LNCaP clone FGC (cell line): Measurements from ENCODE around the gene GAGE12C.
"Not testable (repeated sequence)": the region's sequence is repeated elsewhere in the genome, so short reads cannot be mapped to it uniquely, and the experiment has no call there.

Experiments used
- DNase-seq: peaks from one replicate; pipeline ENCODE4 v3.0.0-alpha.2; 2011; ENCODE audit warnings: low read depth
- H3K4me3 ChIP-seq: 2 replicates; pipeline ENCODE4 v1.5.1; 2011; ENCODE audit warnings: mild to moderate bottlenecking, low read depth, low read length, control low read depth

The GAGE12C gene

GRCh38 chrX:49531877-49532276, at the start of gene GAGE12C:
GAGE12C (plus strand) TSS chrX:49532177; CDS start chrX:49533332, 1,155 bp downstream.
- not testable (repeated sequence) for DNase-seq

GRCh38 chrX:49541433-49541832, 9.5 kb downstream of the GAGE12C start, which contains the start of gene GAGE12D:
GAGE12D (plus strand) TSS chrX:49541733; CDS start chrX:49542888, 1,155 bp downstream.
- not testable (repeated sequence) for H3K4me3 ChIP-seq, DNase-seq

More at GRCh38 chrX:49531877-49532276, at the start of gene GAGE12C:
- H3K4me3 ChIP-seq: not testable (repeated sequence)

- H3K4me3 ChIP-seq, DNase-seq: not testable (repeated sequence)
Observed at GRCh38 chrX:49550989-49551388, 19.0 kb downstream of the GAGE12C start, which contains the start of gene GAGE12E. GAGE12E (plus strand) TSS chrX:49551289; CDS start chrX:49552444, 1,155 bp downstream.

- not testable (repeated sequence) for H3K4me3 ChIP-seq, DNase-seq
Observed at GRCh38 chrX:49560542-49560941, 28.6 kb downstream of the GAGE12C start, which contains the start of gene GAGE12F. GAGE12F (plus strand) TSS chrX:49560842; CDS start chrX:49561997, 1,155 bp downstream.

DNA sequence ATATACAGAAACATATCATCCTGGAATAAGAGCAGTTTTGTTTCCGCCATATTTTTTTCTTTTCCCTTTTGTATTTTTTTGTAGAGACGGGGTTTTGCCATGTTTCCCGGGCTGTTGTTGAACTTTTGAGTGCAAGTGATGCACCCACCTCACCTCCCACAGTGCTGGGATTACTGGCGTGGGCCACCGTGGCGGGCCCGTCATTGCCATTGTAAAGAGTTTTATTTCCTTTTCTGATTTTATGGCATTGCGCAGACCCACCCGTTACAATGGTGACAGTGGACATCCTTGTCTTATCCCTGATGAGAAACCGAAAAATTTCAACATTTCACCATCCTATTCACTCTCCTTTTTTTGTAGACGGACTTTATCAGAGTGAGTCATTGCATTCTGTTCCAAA, 36.8 kb downstream of the GAGE12C start:
- not testable (repeated sequence) for H3K4me3 ChIP-seq, DNase-seq

DNA sequence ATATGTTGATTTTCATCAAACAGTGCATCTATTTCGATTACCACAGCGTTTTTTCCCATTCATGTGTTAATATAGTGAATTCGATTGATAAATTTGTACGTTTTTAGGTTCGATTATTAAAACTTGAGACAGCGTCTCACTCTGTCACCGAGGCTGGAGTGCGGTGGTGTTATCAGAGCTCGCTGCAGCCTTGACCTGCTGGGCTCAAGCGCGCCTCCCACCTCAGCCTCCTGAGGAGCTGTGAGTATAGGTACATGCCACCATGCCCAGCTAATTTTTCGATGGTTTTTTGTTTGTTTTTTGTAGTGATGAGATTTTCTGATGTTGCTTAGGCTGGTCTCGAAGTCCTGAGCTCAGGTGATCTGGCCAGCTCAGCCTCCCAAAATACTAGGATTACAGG, 37.2 kb downstream of the GAGE12C start:
- DNase-seq, H3K4me3 ChIP-seq: not testable (repeated sequence)

DNA sequence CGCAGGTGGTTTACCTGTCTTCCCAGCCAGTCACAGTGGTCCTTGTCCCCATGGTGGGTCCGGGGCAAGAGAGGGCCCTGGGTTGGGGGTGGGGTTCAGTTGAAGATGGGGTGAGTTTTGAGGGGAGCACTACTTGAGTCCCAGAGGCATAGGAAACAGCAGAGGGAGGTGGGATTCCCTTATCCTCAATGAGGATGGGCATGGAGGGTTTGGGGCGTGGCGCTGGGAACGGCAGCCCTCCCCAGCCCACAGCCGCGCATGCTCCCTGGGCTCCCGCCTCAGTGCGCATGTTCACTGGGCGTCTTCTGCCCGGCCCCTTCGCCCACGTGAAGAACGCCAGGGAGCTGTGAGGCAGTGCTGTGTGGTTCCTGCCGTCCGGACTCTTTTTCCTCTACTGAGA, 38.1 kb downstream of the GAGE12C start, which contains the start of gene GAGE12G:
GAGE12G (plus strand) TSS at position 301 of the 400 bp plus-strand sequence. CDS start 1,155 bp downstream, outside the sequence.
- DNase-seq, H3K4me3 ChIP-seq: not testable (repeated sequence)

- not testable (repeated sequence) for H3K4me3 ChIP-seq, DNase-seq
Observed at GRCh38 chrX:49579649-49580048, 47.7 kb downstream of the GAGE12C start, which contains the start of gene GAGE12H. GAGE12H (plus strand) TSS chrX:49579949; CDS start chrX:49581104, 1,155 bp downstream.
